ENCODE measurements around the gene SEPTIN11.

SEPTIN11 gene

DNA sequence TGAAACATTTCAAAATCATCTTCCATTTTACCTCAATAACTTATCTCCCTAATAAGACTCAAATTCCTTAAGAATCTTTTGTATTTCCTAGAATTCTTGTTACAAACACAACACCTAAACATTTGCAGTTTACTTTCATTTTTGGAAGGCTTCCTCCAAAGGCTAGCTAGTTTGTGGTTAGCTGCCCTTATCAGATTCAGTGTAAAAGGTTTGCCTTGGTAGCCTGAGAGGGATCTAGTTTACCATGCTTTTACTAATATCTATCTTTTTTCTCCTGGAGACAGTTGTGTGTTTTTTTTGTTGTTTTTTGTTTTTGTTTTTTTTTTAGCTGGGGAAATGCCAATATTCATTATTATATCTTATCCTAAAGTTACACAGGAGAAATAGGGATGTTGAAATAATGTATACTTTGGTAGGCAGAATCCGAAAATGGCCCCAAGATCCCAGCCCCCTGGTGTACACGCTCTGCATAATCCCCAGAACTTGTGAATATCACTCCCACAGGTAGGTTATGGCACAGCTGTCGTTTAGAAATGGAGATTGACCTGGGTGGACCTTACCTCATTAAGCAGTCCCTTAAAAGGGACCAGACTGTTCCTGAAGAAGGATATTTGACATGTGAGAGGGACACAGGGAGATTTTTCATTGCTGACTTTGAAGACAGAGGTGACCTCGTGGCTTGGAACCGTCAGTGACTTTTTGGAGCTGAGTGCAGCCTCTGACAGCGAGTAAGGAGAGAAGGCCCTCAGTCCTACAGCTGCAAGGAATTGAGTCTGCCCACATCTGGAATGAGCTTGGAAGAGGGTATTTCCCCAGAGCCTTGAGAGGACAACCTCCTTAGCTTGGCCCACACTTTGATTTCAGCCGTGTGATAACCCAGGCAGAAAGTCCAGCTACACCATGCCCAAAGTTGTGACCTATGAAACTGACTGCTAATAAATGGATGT is 33.4 kb downstream of the SEPTIN11 start:
- DNase-seq, result no peak

- no peak for DNase-seq
Measured at GRCh38 chr4:76984127-76984526, 34.6 kb downstream of the SEPTIN11 start.

DNA sequence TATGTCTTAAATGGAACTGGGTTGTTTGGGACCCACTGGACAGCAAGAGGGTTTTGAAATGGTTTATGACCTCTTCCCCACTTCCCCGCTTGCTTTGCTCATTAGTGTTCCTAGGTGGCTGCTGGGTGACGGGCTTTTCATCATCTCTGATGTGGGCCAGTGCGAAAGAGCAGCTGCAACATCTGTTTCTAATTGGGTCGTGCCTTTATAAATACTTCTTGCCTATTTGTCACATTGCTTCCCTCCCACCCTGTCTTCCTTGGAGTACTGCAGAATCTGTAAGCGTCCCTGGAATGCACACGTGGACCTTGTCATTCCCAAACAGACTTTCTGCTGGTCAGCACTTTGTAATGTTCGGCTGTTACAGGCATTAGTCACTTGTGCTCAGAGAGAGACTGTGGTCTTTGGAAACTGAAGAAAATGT is 35.2 kb downstream of the SEPTIN11 start:
- DNase-seq, result no peak

DNA sequence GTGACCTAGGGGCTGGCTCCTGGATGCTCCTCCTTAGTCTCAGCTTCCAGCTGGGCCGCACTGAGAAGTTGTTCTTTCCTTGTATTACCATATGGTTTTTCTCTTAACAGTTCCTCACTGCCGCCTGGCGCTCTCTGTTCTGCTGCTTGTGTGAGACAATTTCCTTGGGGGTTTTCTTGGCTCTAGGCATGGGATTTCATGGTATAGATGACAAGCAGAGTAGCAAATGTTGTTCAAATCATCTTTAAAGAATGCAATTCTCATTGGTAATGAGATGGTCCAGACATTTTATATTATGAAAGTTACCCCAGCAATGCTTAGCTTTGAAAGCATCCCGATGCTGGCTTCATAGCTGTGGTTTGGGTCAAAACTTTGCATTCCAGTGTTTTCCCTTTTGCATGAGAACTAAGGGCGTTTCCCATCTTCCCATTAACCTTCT is 37.6 kb downstream of the SEPTIN11 start:
- DNase-seq, result no peak

DNA sequence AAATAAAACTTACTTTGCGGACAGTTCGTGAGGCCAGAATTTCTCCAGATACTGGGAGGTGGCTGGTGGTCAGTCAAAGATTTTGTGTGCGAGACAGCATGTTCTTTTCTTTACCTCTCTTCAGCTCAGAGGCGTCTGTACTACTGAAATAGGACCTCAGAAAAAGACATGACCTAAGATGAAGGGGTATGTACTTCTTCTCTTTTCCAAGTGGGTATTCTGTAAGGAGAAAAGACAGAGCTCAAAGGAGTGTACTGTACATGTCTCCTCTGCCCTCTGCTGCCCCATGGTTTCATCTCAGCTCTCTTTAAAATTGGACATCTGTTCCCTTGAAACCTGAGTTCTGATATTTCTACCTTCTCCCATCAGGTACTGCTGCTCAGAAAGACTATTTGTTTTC is 38.1 kb downstream of the SEPTIN11 start:
- no peak for DNase-seq

- DNase-seq, result no peak
Measured at GRCh38 chr4:76989391-76990061, 40.0 kb downstream of the SEPTIN11 start.

DNA sequence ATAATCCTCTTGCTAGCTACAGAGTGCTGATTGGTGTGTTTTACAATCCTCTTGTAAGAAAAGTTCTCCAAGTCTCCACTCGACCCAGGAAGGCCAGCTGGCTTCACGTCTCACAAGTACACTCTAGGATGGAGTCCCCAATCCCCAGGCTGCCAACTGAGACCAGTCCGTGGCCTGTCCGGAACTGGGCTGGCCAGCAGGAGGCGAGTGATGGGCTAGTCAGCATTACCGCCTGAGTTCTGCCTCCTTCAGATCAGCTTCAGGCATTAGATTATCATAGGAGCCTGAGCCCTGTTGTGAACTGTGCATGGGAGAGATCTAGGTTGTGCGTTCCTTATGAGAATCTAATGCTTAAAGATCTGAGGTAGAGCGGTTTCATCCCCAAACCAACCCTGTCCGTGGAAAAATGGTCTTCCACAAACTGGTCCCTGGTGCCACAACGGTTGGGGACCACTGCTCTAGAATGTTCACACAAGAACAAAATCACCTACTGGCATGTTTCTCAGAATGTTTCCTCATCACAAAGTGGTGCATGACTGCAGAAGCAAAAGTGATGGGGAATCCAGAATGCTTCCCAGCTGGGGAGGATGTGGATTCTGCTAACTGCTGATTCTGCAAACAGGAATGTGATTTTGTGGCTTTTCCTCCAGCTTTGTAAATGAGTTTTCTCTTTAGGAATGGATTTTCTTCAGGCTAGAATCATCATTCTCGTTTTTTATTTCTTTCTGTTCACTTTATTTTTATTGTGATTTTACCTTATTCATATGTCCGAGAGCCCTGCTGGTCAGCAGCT is 40.9 kb downstream of the SEPTIN11 start:
- DNase-seq, result no peak

DNA sequence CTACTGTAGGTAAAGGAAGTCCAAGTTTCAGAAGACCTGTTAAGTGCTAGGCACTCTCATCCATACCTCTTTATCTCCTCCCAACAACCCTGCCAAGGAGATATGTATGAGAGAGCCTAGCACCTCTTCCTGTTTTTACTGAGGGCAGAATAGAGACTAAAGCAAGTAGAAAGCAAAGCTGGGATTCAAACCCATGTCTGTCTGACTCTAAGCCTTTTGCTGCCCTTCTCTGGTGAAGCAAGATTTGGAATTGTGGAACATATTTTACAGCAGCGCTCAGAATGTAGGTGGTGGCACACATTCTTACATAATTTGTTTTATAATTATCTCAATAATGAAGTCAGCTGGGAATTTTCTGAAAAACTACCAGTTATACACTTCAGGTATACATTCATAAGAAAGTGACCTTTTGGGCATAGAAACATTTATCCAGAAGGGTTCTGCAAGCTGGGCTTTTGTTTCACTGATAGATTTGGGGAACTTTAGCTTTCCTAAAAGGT is 41.7 kb downstream of the SEPTIN11 start:
- no peak for DNase-seq

DNA sequence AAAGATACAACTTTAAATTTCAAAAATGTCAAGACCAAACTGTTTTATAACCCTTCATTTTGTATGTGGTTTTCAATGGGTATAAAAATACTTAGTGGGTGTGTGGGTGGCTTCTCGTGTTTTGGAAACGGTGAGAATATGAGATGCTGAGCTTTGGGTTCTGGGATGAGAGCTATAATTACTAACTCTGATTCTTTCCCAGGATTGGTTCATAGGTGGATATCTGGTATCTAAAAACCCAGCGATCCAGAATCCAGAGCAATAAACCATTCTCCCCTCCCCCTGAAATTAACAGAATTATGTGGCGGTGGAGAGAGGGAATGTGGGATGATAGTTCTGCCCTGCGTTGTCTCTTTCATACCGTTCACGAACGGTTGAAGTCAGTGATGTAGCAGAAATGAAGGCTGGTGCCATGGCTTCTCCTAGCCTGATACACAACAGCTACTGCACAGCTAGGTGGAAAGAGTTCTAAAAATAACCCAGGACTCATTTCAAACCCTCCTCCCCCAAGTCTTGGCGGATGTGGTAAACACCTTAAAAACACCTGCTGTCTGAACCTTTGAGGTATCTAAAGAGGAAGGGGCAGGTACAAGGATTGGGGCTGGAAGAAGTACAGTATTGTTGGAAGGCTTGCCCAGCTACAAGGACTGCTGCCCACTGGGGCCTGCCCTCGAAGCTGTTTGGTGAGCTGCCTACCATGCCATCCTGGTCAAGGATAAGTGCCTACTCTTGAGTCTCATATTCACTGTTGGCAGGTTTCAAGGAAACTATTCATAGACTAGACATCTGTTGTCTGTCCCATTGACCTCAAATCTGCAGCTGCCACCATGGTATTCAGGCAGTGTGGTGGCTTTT is 44.5 kb downstream of the SEPTIN11 start:
- peak in 1 of 2 experiments; percentile 68 for DNase-seq

- no peak for DNase-seq
Measured at GRCh38 chr4:76995776-76996175, 46.2 kb downstream of the SEPTIN11 start.

- DNase-seq, result no peak
Measured at GRCh38 chr4:76996445-76996844, 46.9 kb downstream of the SEPTIN11 start.

- DNase-seq, result no peak
Measured at GRCh38 chr4:76997077-76997476, 47.5 kb downstream of the SEPTIN11 start.

GRCh38 chr4:76997532-76997931 is 48.0 kb downstream of the SEPTIN11 start:
- no peak for DNase-seq

- DNase-seq, result no peak
Measured at GRCh38 chr4:76998251-76998901, 48.8 kb downstream of the SEPTIN11 start.

Data from cerebellar nuclear complex (tissue), 1 donor.